Calu3 (cell line): ENCODE results near the gene CMKLR1. TPM values are rescaled to one million over a fixed set of nuclear protein-coding genes. Genes with fewer than 3 reads are reported as not detected.

ENCODE experiments used
- BruUV-seq: library from RNA; stranded (reverse); fragments of 400-500 nt; replicated peaks from 2 replicates; lab custom pipeline; 2021; lab: Mats Ljungman, UMichigan
- CTCF ChIA-PET: fragments of 300-600 bp; sonication (Branson Sonifier 250); formaldehyde crosslinking; loops from one replicate; lab custom pipeline; 2022; ENCODE audit warnings: antibody characterized with exemption; lab: Charles Lee
- DNase-seq: peaks from one replicate; pipeline ENCODE4 v3.0.0; 2022
- H3K27ac Mint-ChIP-seq: one replicate; pipeline ENCODE4 v1.8.0; 2022; ENCODE audit warnings: mixed read lengths; ENCODE audit not compliant: unreplicated experiment
- H3K27me3 Mint-ChIP-seq: one replicate; pipeline ENCODE4 v1.8.0; 2022; ENCODE audit warnings: mixed read lengths; ENCODE audit not compliant: unreplicated experiment
- H3K36me3 Mint-ChIP-seq: one replicate; pipeline ENCODE4 v1.8.0; 2022; ENCODE audit warnings: mild to moderate bottlenecking, moderate library complexity, mixed read lengths; ENCODE audit not compliant: insufficient read depth, unreplicated experiment
- H3K4me1 Mint-ChIP-seq: one replicate; pipeline ENCODE4 v1.8.0; 2022; ENCODE audit warnings: mild to moderate bottlenecking, low read depth, mixed read lengths; ENCODE audit not compliant: unreplicated experiment
- H3K4me3 Mint-ChIP-seq: one replicate; pipeline ENCODE4 v1.8.0; 2022; ENCODE audit warnings: mild to moderate bottlenecking, low read depth, moderate library complexity, mixed read lengths; ENCODE audit not compliant: unreplicated experiment
- H3K9me3 Mint-ChIP-seq: one replicate; pipeline ENCODE4 v1.8.0; 2022; ENCODE audit warnings: low read depth, mixed read lengths; ENCODE audit not compliant: unreplicated experiment
- intact Hi-C: fragments of 100-400 bp; cut with micrococcal nuclease; formaldehyde crosslinking; loops from one replicate; pipeline ENCODE4 v1.10.0; 2022; ENCODE audit not compliant: unreplicated experiment
- total RNA-seq: library from RNA; stranded (reverse); gene quantifications from 2 replicates; pipeline ENCODE4 v1.2.3, GENCODE V29; 2022
- TF ChIP-seq, protein P1 (sequence below): fragments of 200-600 bp; IDR thresholded peaks from one replicate; pipeline ENCODE4 v1.8.0; 2022; ENCODE audit warnings: antibody characterized with exemption; ENCODE audit not compliant: unreplicated experiment

CMKLR1 gene
- total RNA-seq, 1 experiment from 2014 or later: not detected

DNA sequence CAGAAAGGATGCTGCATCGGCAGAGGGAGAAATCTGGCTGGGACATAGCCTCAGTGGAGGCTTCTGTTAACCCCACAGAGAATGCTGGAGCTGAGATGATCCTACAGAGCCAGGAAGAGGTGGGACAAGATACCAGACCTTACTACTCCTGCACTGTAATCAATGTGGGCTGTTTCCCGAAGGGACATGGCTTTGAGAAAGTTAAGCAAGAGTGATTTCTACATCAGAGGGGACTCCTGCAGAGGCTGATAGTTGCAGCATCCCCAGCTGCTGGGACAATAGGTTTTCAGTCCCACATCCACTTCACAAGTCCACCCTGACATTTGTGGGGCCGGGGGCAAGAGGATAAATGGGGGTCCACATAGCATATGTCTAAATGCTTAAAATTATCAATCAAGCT, 22.5 kb upstream of the CMKLR1 start:
- Mint-ChIP-seq H3K9me3 (peaks cover 4% of the 10 kb centered on the region), H3K4me1 (no peaks in the 10 kb centered on the region), H3K36me3 (no peaks in the 10 kb centered on the region), H3K27me3 (peaks cover 37% of the 10 kb centered on the region), H3K27ac (no peak overlapping the region), H3K4me3 (no peak overlapping the region)
- intact Hi-C loops: no loop called here
- DNase-seq: no peak
- no TSS peak for BruUV-seq
- CTCF ChIA-PET: no interaction called here
- TF ChIP-seq, protein P1, sequence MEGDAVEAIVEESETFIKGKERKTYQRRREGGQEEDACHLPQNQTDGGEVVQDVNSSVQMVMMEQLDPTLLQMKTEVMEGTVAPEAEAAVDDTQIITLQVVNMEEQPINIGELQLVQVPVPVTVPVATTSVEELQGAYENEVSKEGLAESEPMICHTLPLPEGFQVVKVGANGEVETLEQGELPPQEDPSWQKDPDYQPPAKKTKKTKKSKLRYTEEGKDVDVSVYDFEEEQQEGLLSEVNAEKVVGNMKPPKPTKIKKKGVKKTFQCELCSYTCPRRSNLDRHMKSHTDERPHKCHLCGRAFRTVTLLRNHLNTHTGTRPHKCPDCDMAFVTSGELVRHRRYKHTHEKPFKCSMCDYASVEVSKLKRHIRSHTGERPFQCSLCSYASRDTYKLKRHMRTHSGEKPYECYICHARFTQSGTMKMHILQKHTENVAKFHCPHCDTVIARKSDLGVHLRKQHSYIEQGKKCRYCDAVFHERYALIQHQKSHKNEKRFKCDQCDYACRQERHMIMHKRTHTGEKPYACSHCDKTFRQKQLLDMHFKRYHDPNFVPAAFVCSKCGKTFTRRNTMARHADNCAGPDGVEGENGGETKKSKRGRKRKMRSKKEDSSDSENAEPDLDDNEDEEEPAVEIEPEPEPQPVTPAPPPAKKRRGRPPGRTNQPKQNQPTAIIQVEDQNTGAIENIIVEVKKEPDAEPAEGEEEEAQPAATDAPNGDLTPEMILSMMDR: no peak

DNA sequence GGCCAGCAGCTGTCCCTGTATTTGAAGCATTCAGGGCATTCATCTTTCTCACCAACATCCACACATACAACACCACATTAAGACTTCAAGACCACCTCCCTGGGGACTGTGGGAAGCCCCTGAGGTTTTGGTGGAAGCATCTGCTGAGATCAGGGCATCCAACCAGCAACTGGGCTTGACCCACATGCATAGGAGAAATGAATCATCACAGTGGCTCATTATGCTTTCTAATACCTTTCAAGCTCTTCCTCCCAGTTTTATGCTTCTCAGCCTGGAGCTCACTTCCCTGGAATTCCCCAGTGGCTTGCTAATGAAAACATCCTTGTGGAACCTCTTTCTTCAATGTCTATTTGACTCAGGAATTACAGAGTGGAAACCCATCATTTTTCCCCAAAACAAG, 21.4 kb upstream of the CMKLR1 start:
- no TSS peak for BruUV-seq
- peaks cover 4% of the 10 kb centered on the region for H3K9me3 Mint-ChIP-seq
- CTCF ChIA-PET: no interaction called here
- peaks cover 32% of the 10 kb centered on the region for H3K27me3 Mint-ChIP-seq
- H3K36me3 Mint-ChIP-seq: no peaks in the 10 kb centered on the region
- intact Hi-C loops: no loop called here
- no peak overlapping the region for H3K27ac Mint-ChIP-seq
- TF ChIP-seq, protein P1: no peak
- H3K4me3 Mint-ChIP-seq: no peak overlapping the region
- DNase-seq: no peak
- H3K4me1 Mint-ChIP-seq: no peaks in the 10 kb centered on the region

DNA sequence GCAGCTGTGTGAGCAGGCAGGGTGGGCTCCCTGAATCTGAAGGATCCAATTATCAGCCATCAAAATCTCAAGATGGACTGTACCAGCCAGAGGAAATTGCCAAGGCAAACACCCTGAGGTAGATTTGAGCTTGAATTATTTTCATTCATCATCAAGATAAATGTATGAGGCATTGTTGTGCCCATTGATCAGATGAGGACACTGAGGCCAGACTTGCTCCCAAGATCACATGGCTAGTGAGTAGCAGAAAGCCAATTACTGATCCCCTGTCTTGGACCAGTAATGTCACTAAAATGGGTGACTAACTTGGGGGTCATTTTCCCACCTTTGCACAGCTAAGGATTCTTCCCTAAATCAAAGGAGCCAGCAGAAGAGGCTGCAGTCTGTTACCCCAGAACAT, 20.9 kb upstream of the CMKLR1 start:
- H3K4me3 Mint-ChIP-seq: no peak overlapping the region
- no peak for DNase-seq
- CTCF ChIA-PET: no interaction called here
- TF ChIP-seq, protein P1: no peak
- H3K27ac Mint-ChIP-seq: no peak overlapping the region
- no peaks in the 10 kb centered on the region for H3K36me3 Mint-ChIP-seq
- H3K4me1 Mint-ChIP-seq: no peaks in the 10 kb centered on the region
- peaks cover 34% of the 10 kb centered on the region for H3K27me3 Mint-ChIP-seq
- BruUV-seq: no TSS peak
- peaks cover 4% of the 10 kb centered on the region for H3K9me3 Mint-ChIP-seq
- intact Hi-C loops: no loop called here

DNA sequence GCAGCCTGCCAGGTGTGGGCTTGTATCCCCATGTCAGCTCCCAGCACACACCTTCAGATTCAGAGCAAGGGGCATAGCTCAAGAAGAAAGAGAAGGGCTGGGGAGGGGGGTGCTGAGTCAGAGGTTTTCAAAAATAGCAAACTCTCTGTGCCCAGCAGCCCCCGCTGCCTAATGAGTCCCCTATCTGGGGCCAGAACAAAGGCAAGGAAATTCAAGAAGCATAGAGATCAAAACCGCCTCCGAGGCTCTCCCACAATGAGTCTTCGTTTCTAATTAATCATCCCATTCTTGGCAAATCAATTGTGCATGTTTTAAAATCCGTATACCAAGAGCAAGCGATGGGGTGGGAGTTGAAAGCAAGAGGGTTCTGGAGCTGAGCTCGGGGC, 19.5 kb upstream of the CMKLR1 start:
- intact Hi-C loops: no loop called here
- no peaks in the 10 kb centered on the region for H3K4me1 Mint-ChIP-seq
- peaks cover 4% of the 10 kb centered on the region for H3K9me3 Mint-ChIP-seq
- TF ChIP-seq, protein P1: no peak
- peaks cover 48% of the 10 kb centered on the region for H3K27me3 Mint-ChIP-seq
- no peaks in the 10 kb centered on the region for H3K36me3 Mint-ChIP-seq
- no peak overlapping the region for H3K4me3 Mint-ChIP-seq
- CTCF ChIA-PET: no interaction called here
- DNase-seq: no peak
- H3K27ac Mint-ChIP-seq: no peak overlapping the region
- no TSS peak for BruUV-seq
